Neuron (in vitro differentiated cells): Measurements from ENCODE around the gene SLC39A10.
"Not testable (repeated sequence)": the region's sequence is repeated elsewhere in the genome, so short reads cannot be mapped to it uniquely, and the experiment has no call there.

Experiments
- H2AFZ ChIP-seq: one replicate; pipeline ENCODE4 v1.6.1; 2013; ENCODE audit warnings: low read depth, mild to moderate bottlenecking, inconsistent platforms, low read length, moderate library complexity
- H3K27me3 ChIP-seq: one replicate; pipeline ENCODE4 v1.6.1; 2013; ENCODE audit warnings: low read length; ENCODE audit not compliant: insufficient read depth
- H3K36me3 ChIP-seq: one replicate; pipeline ENCODE4 v1.6.1; 2013; ENCODE audit warnings: low read length; ENCODE audit not compliant: insufficient read depth
- H3K4me1 ChIP-seq: one replicate; pipeline ENCODE4 v1.6.1; 2013; ENCODE audit warnings: low read length; ENCODE audit not compliant: insufficient read depth
- H3K4me3 ChIP-seq: 2 replicates; pipeline ENCODE4 v1.5.1; 2013; ENCODE audit warnings: mild to moderate bottlenecking, low read length, moderate library complexity
- H3K9me3 ChIP-seq: one replicate; pipeline ENCODE4 v1.6.1; 2013; ENCODE audit warnings: low read length

SLC39A10 gene

DNA sequence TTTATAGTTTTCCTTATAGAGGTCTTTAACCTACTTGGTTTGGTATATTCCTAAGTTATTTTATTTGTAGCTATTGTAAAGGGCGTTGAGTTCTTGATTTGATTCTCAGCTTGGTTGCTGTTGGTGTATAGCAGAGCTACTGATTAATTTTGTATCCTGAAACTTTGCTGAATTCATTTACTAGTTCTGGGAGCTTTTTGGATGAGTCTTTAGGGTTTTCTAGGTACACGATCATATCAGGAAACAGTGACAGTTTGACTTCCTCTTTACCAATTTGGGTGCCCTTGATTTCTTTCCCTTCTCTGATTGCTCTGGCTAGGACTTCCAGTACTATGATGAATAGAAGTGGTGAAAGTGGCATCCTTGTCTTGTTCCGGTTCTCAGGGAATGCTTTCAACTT lies 35.5 kb downstream of the SLC39A10 start:
- H3K9me3 ChIP-seq, H3K4me1 ChIP-seq, H3K36me3 ChIP-seq, H3K27me3 ChIP-seq, H2AFZ ChIP-seq, H3K4me3 ChIP-seq: not testable (repeated sequence)

DNA sequence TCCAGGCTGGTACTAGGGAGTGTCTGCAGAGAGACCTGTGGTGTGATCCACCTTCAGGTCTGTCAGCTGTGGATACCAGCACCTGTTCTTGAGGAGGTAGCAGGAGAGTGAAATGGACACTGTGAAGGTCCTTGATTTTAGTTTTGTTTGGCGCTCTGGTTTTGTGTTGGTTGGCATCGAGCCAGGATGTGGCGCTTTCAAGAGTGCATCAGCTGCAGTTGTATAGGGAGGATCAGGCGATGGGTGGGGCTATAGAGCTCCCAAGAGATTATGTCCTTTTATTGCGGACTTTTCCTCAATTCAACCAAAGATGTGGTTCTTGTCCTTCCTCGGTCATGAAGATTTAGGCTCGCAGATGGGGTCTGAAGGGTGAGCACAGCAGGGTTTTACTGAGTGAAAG lies 37.5 kb downstream of the SLC39A10 start:
- H3K27me3 ChIP-seq, result no peaks in the 10 kb centered on the region
- H3K36me3 ChIP-seq, result peaks cover 6% of the 10 kb centered on the region
- H3K4me1 ChIP-seq, result no peaks in the 10 kb centered on the region

DNA sequence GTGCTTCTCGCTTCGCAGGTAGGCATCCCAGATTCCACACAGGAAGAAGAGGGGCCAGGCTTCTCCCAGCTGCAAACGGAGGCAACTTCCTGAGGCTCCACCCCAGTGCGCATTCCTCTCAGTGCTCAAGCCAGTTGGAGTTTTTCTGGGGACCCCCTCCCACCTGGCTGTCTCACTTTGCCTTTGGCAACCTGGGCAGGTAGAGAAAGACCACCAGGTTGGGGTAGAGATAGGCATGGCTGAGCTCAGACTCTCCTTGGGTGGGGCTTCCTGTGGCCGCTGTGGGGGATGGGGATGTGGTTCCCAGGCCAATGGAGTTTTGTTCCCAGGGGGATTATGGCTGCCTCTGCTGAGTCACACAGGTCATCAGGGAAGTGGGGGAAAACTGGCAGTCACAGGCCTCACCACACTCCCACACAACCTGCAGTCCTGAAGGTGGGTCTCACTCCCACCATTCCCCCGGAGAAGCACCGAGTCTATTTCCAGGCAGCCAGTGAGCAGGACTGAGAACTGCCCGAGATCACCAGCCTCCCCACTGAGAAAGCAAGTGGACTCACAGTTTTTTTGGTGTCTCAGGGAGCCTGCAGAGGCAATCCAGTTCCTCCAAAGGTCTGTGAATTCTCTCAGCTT lies 38.1 kb downstream of the SLC39A10 start:
- no peaks in the 10 kb centered on the region for H3K4me1 ChIP-seq
- no peak overlapping the region for H2AFZ ChIP-seq
- H3K4me3 ChIP-seq, result no peak overlapping the region
- peaks cover 6% of the 10 kb centered on the region for H3K36me3 ChIP-seq
- no peaks in the 10 kb centered on the region for H3K27me3 ChIP-seq
- H3K9me3 ChIP-seq, result peaks cover 8% of the 10 kb centered on the region

More for the DNA sequence above, 37.5 kb downstream of the SLC39A10 start:
- Histone ChIP-seq H3K9me3 (peaks cover 8% of the 10 kb centered on the region), H2AFZ (no peak overlapping the region), H3K4me3 (no peak overlapping the region)

DNA sequence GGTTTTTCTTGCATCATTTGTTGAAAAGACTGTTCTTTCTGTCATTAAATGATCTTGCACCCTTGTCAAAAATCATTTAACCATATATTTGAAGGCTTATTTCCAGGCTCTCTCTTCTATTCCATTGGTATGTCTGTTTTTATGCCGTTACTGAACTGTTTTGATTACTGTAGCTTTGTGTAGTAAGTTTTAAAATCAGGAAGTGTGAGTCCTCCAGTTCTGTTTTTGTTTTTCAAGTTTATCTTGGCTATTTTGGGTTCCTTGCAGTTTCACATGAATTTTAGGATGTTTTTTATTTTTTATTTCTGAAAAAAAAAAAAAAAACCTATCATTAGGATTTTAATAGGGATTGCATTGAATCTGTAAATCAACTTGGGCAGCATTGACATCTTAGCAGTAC lies 39.0 kb downstream of the SLC39A10 start:
- Histone ChIP-seq H3K4me1 (no peaks in the 10 kb centered on the region), H3K27me3 (no peaks in the 10 kb centered on the region), H2AFZ (no peak overlapping the region), H3K9me3 (peaks cover 9% of the 10 kb centered on the region), H3K36me3 (peaks cover 6% of the 10 kb centered on the region), H3K4me3 (no peak overlapping the region)

DNA sequence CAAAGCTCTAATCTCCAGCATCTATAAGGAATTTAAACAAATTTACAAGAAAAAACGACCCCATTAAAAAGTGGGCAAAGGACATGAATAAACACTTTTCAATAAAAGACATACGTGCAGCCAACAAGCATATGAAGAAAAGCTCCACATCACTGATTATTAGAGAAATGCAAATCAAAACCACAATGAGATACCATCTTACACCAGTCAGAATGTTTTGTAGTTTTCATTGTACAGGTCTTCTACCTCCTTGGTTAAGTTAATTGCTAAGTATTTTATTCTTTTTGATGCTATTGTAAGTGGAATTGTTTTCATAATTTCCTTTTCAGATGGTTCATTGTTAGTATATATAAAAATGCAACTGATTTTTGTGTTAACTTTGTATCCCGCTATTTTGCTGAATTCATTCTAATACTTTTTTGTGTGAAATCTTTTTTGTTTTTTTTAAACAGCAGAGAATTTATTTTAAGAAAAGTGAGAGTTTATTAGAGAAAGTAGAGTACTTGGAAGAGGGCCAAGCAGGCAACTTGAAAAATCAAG lies 40.7 kb downstream of the SLC39A10 start:
- Histone ChIP-seq H3K4me3 (no peak overlapping the region), H3K9me3 (peaks cover 9% of the 10 kb centered on the region), H2AFZ (no peak overlapping the region), H3K4me1 (no peaks in the 10 kb centered on the region), H3K27me3 (no peaks in the 10 kb centered on the region), H3K36me3 (peaks cover 6% of the 10 kb centered on the region)

DNA sequence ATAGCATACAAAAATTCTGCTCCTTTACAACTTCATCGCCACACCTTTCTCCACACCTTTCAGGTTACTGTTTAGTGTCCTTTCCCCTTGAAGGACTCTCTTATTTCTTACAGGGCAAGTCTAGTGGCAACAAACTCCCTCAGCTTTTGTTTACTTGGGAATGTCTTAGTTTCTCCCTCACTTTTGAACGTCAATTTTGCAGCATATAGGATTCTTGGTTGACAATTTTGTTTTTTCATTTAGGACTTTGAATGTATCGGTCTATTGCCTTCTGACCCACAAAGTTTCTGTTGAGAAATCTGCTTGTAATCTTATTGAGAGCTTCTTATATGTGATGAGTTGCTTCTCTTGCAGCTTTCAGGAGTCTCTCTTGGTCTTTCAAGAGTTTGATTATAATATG lies 43.5 kb downstream of the SLC39A10 start:
- H3K4me1 ChIP-seq, result no peaks in the 10 kb centered on the region
- no peaks in the 10 kb centered on the region for H3K27me3 ChIP-seq
- no peak overlapping the region for H2AFZ ChIP-seq
- H3K4me3 ChIP-seq, result no peak overlapping the region
- H3K9me3 ChIP-seq, result peaks cover 2% of the 10 kb centered on the region
- peaks cover under 1% of the 10 kb centered on the region for H3K36me3 ChIP-seq

DNA sequence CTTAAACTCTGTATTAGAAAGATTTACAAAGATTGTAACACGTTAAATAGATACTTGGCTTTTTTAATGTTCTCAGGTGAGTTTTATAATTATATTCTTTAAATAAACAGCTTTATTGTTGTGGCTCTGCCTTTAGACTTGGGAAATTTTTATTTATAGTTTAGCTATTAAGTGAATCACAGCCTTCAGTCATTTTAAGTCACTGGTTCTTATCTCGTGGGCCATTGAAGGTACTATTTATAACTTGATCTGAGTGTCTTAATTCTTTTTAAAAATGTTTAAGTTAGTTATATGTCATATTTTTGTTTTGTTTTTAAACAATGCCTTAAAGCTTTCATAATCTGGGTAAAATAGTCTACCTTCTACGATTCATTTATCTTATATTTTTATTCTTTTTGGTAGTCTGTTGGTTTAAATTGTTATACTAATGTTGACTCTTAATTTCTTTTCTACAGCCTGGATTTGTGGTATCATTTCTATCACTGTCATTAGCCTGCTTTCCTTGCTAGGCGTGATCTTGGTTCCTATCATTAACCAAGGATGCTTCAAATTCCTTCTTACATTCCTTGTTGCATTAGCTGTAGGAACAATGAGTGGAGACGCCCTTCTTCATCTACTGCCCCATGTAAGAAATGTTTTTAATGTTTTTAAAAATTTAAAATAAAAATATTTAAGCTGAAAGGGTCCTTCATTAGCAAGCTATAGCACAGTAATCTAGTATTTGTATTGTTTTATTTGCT lies 49.3 kb downstream of the SLC39A10 start:
- no peaks in the 10 kb centered on the region for H3K27me3 ChIP-seq
- no peak overlapping the region for H3K4me3 ChIP-seq
- H3K9me3 ChIP-seq, result peaks cover 4% of the 10 kb centered on the region
- H3K36me3 ChIP-seq, result peaks cover 12% of the 10 kb centered on the region
- H2AFZ ChIP-seq, result no peak overlapping the region
- H3K4me1 ChIP-seq, result peaks cover 2% of the 10 kb centered on the region

DNA sequence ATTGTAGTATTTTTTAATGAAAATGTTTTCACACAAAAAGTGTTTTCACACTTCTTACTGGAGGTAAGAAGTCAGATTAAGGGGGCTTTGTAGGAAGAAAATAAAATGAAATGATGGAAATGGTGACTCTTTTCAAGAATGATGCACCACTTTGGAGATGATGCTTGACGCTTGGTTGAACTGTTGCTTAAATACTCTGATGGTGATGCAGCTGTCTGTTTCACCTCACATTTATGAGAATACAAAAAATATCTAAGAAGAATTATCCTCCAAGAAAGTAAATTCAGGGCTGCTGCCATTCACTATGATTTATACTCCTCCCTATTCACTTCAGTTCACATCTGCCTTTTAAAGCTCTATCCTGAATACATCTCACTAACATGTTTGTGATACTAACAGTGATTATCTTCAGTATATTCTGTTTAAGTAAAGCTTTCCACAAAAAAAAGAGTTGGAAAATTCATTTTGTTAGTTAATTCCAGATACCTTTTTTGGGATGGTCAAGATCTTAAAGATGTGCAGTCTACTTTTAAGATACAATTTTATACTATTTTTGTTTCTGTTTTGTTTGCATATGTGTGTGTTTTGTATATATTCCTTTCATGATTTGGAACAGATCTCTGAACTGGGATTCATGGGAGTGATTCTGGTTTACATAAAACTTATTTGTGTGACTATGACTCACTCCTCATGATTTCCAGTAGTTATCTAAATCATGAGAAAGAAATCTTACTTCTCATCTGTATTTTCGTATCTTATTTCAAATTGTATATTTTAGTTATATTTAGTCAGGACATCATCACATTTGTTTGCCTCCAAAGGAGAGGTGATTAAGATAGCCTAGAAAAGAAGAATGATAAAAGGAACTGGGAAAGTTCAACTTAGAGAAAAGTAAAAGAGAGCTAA lies 53.1 kb downstream of the SLC39A10 start:
- Histone ChIP-seq H3K27me3 (no peaks in the 10 kb centered on the region), H3K4me3 (no peak overlapping the region), H3K36me3 (peaks cover 23% of the 10 kb centered on the region), H3K9me3 (peaks cover 4% of the 10 kb centered on the region), H3K4me1 (peaks cover 2% of the 10 kb centered on the region), H2AFZ (no peak overlapping the region)

DNA sequence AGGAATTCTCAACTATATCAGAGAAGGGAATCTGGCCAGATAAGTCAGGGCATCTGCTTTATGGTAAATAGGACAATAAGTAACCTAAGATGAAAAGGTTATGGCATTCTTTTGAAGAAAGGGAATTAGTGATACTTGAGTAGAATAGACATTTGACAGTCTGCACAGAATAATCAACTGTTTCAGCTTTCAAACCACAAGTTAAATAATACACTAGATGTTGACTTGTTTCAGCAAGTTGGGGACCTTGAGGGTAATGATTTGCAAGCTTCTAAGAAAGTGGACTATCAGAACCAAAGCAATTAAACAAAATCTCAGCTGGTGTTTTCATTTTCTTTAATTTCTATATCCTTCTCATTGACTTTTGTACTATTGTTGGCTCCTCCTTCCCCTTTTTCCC lies 54.5 kb downstream of the SLC39A10 start:
- Histone ChIP-seq H3K27me3 (no peaks in the 10 kb centered on the region), H3K36me3 (peaks cover 30% of the 10 kb centered on the region), H3K4me3 (no peak overlapping the region), H2AFZ (no peak overlapping the region), H3K9me3 (peaks cover 4% of the 10 kb centered on the region), H3K4me1 (no peaks in the 10 kb centered on the region)

DNA sequence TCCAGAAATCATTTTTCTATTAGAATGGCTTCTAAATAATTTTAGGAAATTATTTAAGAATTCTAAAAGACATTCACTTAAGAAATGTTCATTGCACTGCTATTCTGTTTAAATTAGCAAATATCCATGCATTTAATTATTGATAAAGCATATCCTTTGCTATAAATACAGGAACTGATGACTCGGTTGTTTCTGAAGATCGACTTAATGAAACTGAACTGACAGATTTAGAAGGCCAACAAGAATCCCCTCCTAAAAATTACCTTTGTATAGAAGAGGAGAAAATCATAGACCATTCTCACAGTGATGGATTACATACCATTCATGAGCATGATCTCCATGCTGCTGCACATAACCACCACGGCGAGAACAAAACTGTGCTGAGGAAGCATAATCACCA lies 59.4 kb downstream of the SLC39A10 start:
- H2AFZ ChIP-seq, result no peak overlapping the region
- no peaks in the 10 kb centered on the region for H3K4me1 ChIP-seq
- peaks cover 40% of the 10 kb centered on the region for H3K36me3 ChIP-seq
- no peaks in the 10 kb centered on the region for H3K27me3 ChIP-seq
- H3K4me3 ChIP-seq, result no peak overlapping the region
- no peaks in the 10 kb centered on the region for H3K9me3 ChIP-seq

DNA sequence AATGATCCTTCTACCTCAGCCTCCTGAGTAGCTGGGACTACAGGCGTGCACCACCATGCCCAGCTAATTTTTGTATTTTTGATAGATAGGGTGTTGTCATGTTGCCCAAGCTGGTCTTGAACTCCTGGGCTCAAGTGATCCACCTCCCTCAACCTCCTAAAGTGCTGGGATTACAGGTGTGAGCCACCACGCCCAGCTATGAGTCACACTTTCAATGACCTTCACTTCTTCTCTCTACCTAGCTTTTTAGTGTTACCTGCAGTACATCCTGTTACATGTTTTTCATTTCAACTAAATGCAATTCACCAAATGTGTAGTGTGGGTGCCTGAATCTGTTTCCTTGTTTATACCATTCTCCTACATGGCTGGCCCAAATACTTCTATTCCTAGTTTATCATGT lies 64.0 kb downstream of the SLC39A10 start:
- no peak overlapping the region for H3K4me3 ChIP-seq
- peaks cover 3% of the 10 kb centered on the region for H3K4me1 ChIP-seq
- no peaks in the 10 kb centered on the region for H3K27me3 ChIP-seq
- H3K9me3 ChIP-seq, result no peaks in the 10 kb centered on the region
- peaks cover 42% of the 10 kb centered on the region for H3K36me3 ChIP-seq
- H2AFZ ChIP-seq, result no peak overlapping the region

DNA sequence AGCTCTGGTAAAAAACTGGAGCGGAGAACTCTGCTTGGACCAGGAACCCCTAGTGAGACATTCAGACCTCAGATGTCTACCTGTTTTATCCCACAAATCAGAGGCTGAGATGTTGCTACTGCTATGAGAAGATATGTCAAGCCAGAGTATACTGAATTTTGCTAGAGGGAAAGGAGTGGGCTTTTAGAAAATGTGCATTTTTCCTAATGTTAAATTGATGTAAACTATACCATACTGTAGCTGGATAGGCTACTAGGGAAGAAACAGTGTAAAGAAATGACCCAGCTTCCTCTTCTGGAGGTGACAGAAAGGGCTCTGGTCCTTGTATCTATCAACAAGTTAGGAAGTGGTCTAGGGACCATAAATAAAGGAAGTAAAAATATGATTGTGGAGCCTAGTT lies 65.0 kb downstream of the SLC39A10 start:
- H2AFZ ChIP-seq, result no peak overlapping the region
- H3K9me3 ChIP-seq, result no peaks in the 10 kb centered on the region
- no peaks in the 10 kb centered on the region for H3K27me3 ChIP-seq
- H3K4me1 ChIP-seq, result peaks cover 3% of the 10 kb centered on the region
- no peak overlapping the region for H3K4me3 ChIP-seq
- peaks cover 37% of the 10 kb centered on the region for H3K36me3 ChIP-seq

DNA sequence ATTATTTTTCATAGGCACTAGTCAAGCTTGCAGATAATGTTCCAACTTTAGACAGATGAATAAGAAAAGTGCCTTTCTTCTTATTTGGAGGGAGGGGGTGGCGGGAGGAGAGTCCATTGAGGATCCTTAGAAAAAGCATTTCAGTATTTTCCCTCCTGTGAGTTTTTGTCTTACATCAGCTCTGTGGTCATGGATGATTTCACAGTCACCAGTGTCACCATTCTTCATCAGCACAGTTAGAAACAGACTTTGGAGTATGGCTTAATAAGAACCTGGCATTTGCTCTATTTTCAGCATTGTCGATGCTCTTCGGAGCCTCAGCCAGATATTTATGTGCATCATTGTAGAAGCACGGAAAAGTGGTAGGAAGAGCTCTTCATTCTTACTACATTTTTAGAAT lies 70.1 kb downstream of the SLC39A10 start:
- H3K9me3 ChIP-seq, result no peaks in the 10 kb centered on the region
- no peak overlapping the region for H2AFZ ChIP-seq
- H3K27me3 ChIP-seq, result no peaks in the 10 kb centered on the region
- peaks cover 37% of the 10 kb centered on the region for H3K36me3 ChIP-seq
- peaks cover 3% of the 10 kb centered on the region for H3K4me1 ChIP-seq
- no peak overlapping the region for H3K4me3 ChIP-seq
